HG03354 (cell line): Measurements from ENCODE around the gene LRP2BP.
"Not testable (repeated sequence)": the region's sequence is repeated elsewhere in the genome, so short reads cannot be mapped to it uniquely, and the experiment has no call there.

ENCODE experiments used
- ATAC-seq: cut with Tn5 transposase; IDR thresholded peaks from one replicate; pipeline ENCODE4 v1.9.1; 2021; ENCODE audit warnings: mild to moderate bottlenecking; ENCODE audit not compliant: unreplicated experiment, poor library complexity, severe bottlenecking

Gene LRP2BP

GRCh38 chr4:185369731-185370130, 26.0 kb downstream of the LRP2BP start:
- no peak for ATAC-seq

DNA sequence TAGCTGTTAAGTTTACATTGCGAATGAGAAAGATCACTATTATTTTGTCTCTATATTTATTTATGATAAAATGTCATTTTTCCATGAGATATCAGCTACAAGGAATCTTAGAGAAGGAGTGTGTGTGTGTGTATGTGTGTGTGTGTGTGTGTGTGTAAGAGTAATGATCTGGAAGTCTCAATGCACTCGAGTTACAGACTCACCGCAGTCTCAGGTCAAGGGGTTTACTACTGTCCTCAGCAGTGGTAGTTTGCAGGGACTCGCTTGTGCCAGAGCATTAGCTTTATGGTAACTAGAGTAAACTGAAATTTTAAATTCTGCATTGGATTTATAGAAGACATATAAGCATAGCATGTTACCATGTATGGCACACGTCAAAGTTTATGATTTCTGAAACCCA, 30.8 kb downstream of the LRP2BP start:
- ATAC-seq: no peak

GRCh38 chr4:185363251-185363650, 32.5 kb downstream of the LRP2BP start:
- no peak for ATAC-seq

GRCh38 chr4:185362570-185362969, 33.2 kb downstream of the LRP2BP start:
- not testable (repeated sequence) for ATAC-seq

DNA sequence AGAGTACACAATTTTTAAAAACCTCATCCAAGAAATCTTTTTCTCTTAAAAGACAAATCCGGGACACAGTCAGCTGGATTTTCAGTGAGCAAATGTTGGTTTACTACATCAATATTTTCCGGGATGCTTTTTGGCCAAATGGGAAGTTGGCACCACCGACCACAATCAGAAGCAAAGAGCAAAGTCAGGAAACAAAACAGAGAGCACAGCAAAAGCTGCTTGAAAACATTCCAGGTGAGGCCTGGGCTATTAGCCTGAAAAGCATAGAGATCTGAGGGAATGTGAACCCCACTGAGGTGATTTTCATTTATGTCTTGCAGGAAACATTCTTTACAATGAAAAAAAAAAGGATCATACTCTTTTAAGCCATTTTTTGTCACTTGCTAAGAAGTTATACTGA, 33.9 kb downstream of the LRP2BP start:
- no peak for ATAC-seq

- ATAC-seq: no peak
Measured at GRCh38 chr4:185359767-185360446, 35.8 kb downstream of the LRP2BP start.

- no peak for ATAC-seq
Measured at GRCh38 chr4:185358959-185359358, 36.8 kb downstream of the LRP2BP start.

DNA sequence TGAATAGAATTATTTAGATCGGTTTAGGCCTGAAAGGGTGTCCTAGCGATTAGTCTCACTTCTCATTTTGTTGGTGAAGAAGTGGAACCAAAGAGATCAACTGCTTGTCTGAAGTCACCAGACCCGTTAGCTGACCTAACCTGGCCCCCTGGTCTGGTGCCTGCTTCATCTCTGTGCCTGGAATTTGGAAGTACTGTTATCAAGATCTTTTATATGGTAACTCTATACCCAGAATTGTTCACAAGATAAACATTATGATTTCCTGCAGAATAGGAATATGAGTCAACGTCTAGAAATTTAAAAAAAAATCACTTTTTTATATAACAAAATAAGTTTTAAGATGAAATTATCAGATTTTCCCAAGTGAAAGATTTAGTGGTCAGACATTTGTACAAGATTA, 37.2 kb downstream of the LRP2BP start:
- ATAC-seq: no peak

GRCh38 chr4:185357733-185358440, 37.8 kb downstream of the LRP2BP start:
- no peak for ATAC-seq

DNA sequence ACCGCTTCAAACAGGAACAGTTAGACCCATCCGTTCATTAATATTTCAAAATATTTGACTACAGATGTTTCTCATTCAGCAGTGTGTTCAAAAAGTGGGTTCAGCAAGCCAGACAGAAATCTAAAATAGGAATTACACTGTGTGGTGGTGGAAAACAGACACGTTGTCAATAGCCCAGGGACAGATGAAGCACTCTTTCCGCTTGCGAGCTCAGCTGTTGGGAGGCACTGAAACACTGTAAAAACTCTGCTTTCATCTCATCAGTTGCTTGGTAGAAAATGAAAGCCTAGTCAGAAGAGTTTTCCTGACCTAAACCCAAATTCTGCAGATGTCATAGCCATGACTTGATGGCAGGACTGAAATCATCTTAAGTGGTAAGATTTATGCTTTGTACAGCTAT, 38.5 kb downstream of the LRP2BP start:
- no peak for ATAC-seq

DNA sequence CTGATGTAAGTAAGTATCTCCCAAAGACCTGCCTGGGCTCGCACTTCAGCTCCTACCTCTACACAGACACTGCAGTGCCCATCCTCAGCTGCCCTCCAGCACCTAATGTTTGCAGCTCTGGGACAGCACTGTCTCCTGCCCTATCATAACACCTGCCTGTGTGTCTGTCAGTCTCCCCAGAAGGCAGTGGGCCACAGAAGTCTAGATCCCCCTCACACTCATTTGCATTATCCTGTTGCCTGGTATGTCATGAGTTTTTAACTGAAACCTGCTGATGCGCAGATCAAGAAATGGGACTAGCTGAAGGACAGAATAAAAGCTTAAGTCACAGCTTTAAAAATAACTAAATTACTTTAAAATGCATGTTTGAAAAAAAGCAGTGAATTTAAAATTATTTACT, 43.0 kb downstream of the LRP2BP start:
- ATAC-seq: no peak

- ATAC-seq: no peak
Measured at GRCh38 chr4:185352202-185352601, 43.5 kb downstream of the LRP2BP start.

GRCh38 chr4:185351691-185352090, 44.0 kb downstream of the LRP2BP start:
- no peak for ATAC-seq

- ATAC-seq: no peak
Measured at GRCh38 chr4:185346975-185347601, 48.6 kb downstream of the LRP2BP start.

- ATAC-seq: peak; percentile 66
Measured at GRCh38 chr4:185344743-185345538, 50.8 kb downstream of the LRP2BP start.

DNA sequence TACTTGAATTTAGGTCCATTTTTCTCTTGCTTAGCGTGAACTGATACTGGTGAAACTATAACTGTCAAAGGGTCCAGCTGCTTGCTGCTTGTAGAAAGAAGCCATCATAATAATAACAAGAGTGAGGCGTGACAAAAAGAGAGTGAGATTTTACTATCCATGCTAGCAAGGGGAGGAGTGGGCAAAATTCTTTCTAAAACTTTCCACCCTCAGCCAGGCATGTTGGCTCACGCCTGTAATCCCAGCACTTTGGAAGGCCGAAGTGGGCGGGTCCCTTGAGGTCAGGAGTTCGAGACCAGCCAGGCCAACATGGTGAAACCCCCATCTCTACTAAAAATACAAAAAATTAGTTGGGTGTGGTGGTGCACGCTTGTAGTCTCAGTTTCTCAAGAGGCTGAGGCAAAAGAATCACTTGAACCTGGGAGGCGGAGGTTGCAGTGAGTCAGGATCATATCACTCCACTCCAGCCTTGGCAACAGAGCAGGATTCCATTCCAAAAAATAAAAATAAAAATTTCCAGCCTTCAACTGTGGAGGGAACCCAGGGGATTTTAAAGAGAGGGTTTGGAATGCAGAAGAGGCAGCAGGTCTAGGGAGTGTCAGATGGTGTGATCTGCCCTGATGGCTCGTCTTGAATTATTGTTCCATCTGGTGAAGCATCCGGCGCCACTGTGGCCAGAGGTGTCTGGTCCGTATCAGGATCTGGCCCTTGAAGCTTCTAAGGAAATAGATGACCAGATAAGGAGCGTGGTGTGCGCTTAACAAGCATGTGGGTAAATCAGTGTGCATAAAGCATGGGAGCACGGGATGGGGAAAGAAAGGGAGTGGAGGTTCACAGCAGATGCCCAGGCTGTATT, 51.8 kb downstream of the LRP2BP start:
- ATAC-seq: no peak

DNA sequence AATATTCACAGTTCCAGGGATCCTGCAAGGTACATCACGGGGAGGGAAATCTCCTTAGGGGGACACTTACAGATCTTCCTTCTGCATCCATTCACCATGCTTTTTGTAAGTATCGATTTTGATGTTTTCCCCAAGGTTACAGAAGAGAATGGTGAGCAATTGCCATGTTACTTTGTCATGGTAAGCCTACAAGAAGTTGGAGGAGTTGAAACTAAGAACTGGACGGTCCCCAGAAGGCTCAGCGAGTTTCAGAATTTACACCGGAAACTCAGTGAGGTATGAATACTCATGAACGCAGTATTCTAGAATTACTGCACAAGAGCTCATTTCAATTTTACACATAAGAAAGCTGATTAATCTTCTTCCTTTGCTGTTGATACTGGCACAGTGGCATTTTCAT, 53.9 kb downstream of the LRP2BP start:
- peak; percentile 37 for ATAC-seq

GRCh38 chr4:185341377-185341776, 54.3 kb downstream of the LRP2BP start:
- no peak for ATAC-seq

DNA sequence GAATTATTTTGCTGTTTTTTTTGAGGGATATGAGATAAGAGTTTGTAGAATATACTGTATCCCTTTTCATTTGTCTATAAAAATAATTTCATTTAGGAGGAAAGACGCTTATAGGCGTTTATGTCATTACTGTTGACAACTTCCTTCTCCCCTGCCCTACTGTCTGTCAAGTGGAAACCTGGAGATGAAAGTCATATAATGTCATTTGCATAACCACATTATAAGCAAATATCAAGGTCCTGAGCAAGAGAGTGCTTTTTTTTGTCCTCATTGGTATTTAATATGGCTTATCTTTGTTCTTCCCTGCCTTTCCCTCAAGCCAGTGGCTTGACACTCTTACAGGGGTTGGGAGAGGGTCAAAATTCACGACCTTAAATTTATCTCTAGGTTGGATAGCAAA, 55.8 kb downstream of the LRP2BP start:
- no peak for ATAC-seq
